CD4-positive, alpha-beta T cell treated with Interleukin-6 for 4 hours (primary cell): ENCODE measurements around the gene DCST2.

Experiments
- DNase-seq: peaks from one replicate; pipeline ENCODE4 v3.0.0-alpha.2; 2020; ENCODE audit warnings: mixed read lengths

The DCST2 gene

DNA sequence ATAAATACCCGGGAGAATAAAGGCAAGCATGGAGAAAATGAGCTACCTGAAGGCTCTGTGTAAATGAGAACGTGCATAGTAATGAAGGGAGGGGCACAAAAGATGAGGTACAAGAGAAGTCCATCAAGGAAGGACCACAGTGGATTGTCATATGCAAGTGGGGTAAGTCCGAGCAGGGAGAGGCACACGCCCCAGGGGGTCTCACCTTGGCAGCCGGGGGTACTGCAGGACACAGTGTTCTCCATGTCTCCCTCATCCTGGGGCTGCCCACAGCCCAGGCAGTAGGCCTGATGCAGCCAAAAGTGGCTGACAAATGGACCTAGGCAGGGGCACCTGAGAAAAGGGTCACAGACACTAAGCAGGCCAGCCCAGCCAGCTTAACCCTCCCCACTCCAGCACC, 10.0 kb downstream of the DCST2 start:
- DNase-seq = no peak

GRCh38 chr1:155022927-155023236, 10.7 kb downstream of the DCST2 start:
- peak; percentile 25 for DNase-seq

DNA sequence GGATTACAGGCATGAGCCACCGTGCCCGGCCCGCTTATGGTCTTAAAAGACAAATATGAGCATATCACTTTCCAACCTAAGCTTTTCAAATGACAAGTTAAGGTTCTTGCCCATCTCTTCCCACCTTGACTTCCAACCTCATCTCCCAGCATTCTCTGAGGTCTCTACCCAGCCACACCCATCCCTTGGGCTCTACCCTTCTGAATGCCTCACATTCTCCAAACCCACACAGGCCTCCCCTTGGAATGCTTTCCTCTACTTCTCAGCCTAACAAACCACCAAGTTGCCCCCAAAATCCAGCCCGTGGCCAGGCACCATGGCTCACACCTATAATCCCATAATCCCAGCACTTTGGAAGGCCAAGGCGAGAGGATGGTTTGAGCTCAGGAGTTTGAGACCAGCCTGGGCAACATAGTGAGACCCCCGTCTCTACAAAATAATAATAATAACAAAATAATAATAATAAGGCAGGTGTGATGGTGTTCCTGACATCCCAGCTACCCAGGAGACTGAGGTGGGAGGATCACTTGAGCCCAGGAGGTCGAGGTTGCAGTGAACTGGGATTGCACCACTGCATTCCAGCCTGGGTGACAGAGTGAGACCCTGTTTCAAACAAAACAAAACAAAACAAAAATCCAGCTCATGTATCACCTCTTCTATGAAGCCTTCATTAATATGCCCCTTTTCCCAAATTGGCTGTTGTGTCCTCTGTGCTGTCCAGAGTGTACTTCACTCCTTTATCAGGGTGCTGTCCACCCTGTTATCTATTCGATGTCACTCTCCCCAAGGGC, 11.2 kb downstream of the DCST2 start:
- no peak for DNase-seq

DNA sequence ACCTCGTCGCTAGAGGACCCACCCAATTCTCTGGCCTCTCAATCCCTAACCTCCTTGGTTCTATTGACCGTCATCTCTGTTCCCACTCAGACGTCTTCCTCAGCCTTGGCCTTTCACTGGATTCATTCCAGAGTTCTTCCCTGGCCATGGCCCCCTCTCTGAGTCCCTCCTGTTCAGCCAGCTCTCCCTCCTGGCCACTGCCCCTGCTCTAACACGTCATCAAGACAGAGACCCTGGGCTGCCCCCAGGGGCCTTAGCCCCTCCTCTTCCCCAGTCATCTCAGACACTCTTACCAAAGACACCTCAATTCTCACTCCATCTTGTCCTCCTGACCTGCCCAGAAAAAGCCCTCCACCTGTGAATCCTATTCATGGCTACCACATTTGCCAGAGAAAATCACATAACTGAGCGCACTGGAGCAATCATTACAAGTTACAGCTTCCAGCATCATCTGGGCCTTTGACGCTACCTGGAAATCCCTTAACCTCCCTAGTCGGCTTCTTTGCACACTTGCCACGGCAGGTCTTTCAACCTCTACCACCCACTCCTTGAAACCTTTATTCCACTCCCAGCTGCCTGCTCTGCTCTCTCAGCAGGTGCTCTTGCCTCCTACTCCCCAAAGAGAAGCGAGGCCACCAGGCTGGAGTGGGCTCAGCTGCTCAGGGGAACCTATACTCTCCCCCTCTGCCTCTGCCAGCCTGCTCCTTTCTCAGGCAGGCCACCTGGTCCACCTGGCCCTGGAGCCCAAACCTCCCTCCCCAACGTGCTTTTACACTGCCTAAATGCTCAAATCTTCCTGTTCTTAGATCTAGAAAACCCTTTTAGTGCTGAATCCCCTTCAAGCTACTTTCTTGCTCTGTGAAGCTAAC, 14.0 kb downstream of the DCST2 start:
- no peak for DNase-seq

- no peak for DNase-seq
Observed at GRCh38 chr1:155018617-155019348, 14.8 kb downstream of the DCST2 start.

DNA sequence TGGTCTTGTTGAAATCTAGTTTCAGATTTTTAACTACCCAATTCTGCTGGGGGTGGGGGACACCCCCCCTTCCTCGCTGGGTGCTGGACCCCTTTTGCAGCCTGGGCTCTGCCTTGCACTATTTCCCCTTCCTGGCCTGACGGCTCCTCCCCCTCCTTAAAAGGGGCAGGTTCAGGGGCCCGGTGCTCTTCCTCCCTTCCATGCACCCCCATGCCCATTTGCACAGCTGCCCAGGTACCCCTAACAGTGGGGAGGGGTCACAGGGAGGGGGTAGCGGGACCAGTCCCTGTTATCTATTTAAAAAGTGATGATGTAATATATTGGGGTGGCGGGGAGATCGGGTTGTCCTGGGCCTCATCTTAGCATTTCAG, 15.7 kb downstream of the DCST2 start:
- no peak for DNase-seq

GRCh38 chr1:155017041-155017945, 16.3 kb downstream of the DCST2 start:
- peak; percentile 94 for DNase-seq

DNA sequence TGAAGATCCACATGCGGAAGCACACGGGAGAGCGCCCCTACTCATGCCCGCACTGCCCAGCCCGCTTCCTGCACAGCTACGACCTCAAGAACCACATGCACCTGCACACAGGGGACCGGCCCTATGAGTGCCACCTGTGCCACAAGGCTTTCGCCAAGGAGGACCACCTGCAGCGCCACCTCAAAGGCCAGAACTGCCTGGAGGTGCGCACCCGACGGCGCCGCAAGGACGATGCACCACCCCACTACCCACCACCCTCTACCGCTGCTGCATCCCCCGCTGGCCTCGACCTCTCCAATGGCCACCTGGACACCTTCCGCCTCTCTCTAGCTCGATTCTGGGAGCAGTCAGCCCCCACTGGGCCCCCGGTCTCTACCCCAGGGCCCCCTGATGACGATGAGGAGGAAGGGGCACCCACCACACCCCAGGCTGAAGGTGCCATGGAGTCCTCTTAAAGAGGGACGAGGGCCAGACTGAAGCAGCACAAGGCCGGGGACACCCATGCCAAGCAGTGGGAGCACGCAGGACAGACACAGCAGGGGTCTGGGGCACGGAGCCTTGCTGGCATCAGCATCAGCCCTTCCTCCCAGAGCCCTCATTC, 17.2 kb downstream of the DCST2 start:
- peak; percentile 48 for DNase-seq

DNA sequence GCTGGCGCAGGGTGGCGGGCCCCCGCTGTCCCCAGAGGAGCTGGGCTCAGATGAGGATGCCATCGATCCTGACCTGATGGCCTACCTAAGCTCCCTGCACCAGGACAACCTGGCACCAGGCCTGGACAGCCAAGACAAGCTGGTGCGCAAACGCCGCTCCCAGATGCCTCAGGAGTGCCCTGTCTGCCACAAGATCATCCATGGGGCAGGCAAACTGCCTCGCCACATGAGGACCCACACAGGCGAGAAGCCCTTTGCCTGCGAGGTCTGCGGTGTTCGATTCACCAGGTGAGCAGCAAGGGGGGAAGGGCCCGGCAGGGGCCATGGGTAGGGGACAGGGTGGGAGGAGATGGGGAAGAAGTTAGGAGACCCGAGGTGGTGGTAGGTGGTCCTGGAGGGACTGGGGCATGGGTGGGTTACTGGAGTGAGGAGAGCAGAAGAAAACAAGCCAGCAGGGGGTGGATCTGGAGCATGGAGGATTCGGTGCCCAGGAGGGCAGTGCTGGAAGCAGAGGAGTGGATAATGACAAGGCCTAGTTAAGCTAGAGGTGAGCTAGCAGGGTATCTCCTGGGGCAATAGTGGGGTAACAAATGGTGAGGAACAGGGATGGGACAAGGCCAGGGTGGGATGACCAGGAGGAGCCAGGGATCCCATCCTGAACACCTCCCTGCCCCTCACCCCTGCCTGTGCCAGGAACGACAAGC, 17.9 kb downstream of the DCST2 start:
- DNase-seq = no peak

- no peak for DNase-seq
Observed at GRCh38 chr1:155014709-155015508, 18.7 kb downstream of the DCST2 start.

- peak; percentile 86 for DNase-seq
Observed at GRCh38 chr1:155013632-155014031, 19.9 kb downstream of the DCST2 start.

- DNase-seq = no peak
Observed at GRCh38 chr1:155012776-155013602, 20.6 kb downstream of the DCST2 start.

- DNase-seq = peak; percentile 57
Observed at GRCh38 chr1:155012026-155012546, 21.5 kb downstream of the DCST2 start.

DNA sequence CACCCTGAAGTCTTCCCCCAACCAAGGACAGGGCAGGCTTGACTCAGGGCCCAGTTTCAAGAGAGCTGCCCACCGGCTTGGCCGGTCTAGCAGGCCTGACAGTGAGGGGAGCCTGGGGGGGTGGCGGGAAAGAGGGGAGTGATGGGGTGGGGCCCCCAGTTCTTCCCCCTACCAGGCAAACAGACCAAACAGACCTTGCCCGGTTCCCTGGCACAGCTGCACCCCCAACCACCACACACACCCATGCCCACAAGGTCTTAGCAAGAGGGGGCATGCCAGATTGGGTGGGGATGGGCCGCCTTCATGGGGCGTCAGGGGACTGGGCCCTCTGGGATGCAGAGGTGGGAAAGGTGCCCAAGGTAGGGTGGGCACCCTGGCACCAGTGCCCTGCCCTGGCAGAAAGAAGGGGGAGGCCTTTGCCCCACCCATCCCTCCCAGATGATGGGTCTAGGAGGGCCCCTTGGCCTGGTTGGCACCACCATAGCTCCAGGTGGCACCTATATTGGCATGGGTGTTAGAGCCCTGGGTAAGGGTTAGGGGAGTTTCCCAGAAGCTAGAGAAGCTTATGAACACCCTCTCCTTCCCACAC, 22.1 kb downstream of the DCST2 start:
- DNase-seq = no peak

GRCh38 chr1:155011004-155011416, 22.6 kb downstream of the DCST2 start:
- no peak for DNase-seq

GRCh38 chr1:155010211-155010918, 23.2 kb downstream of the DCST2 start:
- DNase-seq = peak; percentile 69

GRCh38 chr1:155009742-155010141, 23.8 kb downstream of the DCST2 start:
- no peak for DNase-seq

GRCh38 chr1:155009221-155009711, 24.3 kb downstream of the DCST2 start:
- peak; percentile 47 for DNase-seq
